Heart right ventricle (tissue), 16 donors: ENCODE results near the gene MBP. TPM values are rescaled to one million over a fixed set of nuclear protein-coding genes. Genes with fewer than 3 reads are reported as not detected.

Experiments
- ATAC-seq, 8 donors: fragments of 200-7000 bp; cut with Tn5 transposase; one replicate each; pipeline ENCODE4 v1.9.1; 2020; ENCODE audit warnings: mild to moderate bottlenecking in 8 of 8, moderate library complexity in 8 of 8, moderate number of reproducible peaks in 1 of 8
- DNase-seq, 2 donors: peaks; one replicate each; pipeline ENCODE4 v3.0.0-alpha.2; 2020
- H3K27ac ChIP-seq, 10 donors: fragments of 200-600 bp; sonication (generic) in 2 of 10; one replicate each; pipeline versions ENCODE4 v1.5.0 to v1.8.0; 2020 to 2022; ENCODE audit warnings: mild to moderate bottlenecking in 3 of 10
- H3K27me3 ChIP-seq, 7 donors: fragments of 200-600 bp; one replicate each; pipeline ENCODE4 v1.8.0; 2021 to 2022; ENCODE audit warnings: mild to moderate bottlenecking in 2 of 7
- H3K36me3 ChIP-seq, 9 donors: fragments of 200-600 bp; sonication (generic) in 1 of 9; one replicate each; pipeline versions ENCODE4 v1.5.0 to v1.8.0; 2020 to 2022; ENCODE audit warnings: mild to moderate bottlenecking in 2 of 9
- H3K4me1 ChIP-seq, 9 donors: fragments of 200-600 bp; sonication (generic) in 1 of 9; one replicate each; pipeline versions ENCODE4 v1.5.0 to v1.8.0; 2020 to 2022; ENCODE audit warnings: mild to moderate bottlenecking in 4 of 9
- H3K4me3 ChIP-seq, 10 donors: fragments of 200-600 bp; sonication (generic) in 2 of 10; one replicate each; pipeline versions ENCODE4 v1.5.0 to v1.8.0; 2020 to 2022; ENCODE audit warnings: mild to moderate bottlenecking in 7 of 10, moderate library complexity in 2 of 10
- H3K9me3 ChIP-seq, 11 donors: fragments of 200-600 bp in 10 of 11; sonication (generic) in 2 of 11; one replicate each; pipeline versions ENCODE4 v1.5.0 to v1.8.0; 2013 to 2022; ENCODE audit warnings: mild to moderate bottlenecking in 2 of 11, control low read depth in 1 of 11, moderate library complexity in 1 of 11
- CTCF ChIP-seq, 9 donors: fragments of 200-600 bp; sonication (generic) in 2 of 9; IDR thresholded peaks; one replicate each; pipeline versions ENCODE4 v1.5.0 to v1.8.0; 2021 to 2022; ENCODE audit warnings: antibody characterized with exemption in 9 of 9, mild to moderate bottlenecking in 5 of 9, moderate library complexity in 1 of 9
- whole genome bisulfite sequencing, 2 donors: extraction: QIAGEN DNeasy Blood & Tissue Kit; methylation state at CpG; one replicate each; pipeline ENCODE4 v1.1.7; 2013; ENCODE audit warnings: inconsistent platforms in 1 of 2; 5-methylcytosine and 5-hydroxymethylcytosine counted together
- intact Hi-C, 10 donors: fragments of 100-400 bp; cut with DNase I; formaldehyde crosslinking; loops; one replicate each; pipeline versions ENCODE4 v1.11.1 to v1.14.2; 2022
- polyA plus RNA-seq, 2 donors: library from polyadenylated mRNA; stranded (reverse); fragments of 200-250 nt; gene quantifications; one replicate each; pipeline ENCODE4 v1.2.3, GENCODE V29; 2013
- total RNA-seq, 10 donors: library from RNA; stranded (reverse); fragmentation: NEBNext Ultra II Directional in 3 of 10; extraction: Animal tissue kit (Norgen Biotek cat#: 25700) in 3 of 10; gene quantifications; one replicate each; pipeline versions ENCODE4 v1.2.1 to v1.2.4, GENCODE V29; 2021 to 2023
- donor health status: Arrhythmogenic right ventricular cardiomyopathy.
- donor health status: ischemic (EF 13 %, LVEDD 7.1; RV severe dilation, severe dysfunction).
- donor health status: healthy with polysubstance abuse.
- donor health status: DM: no; HTN: yes; CAD: no.
- donor health status: DM: no; HTN: no; CAD: no.
- donor health status: ischemic (EF 25% LVEDD 6.9; RV normal size, moderate dysfunction).
- donor health status: ischemic (EF 25% LVEDD 5.7; RV mildly dilated, moderate dysfunction).
- donor health status: healthy.
- donor health status: DM: yes; HTN: yes; CAD: no.
- donor health status: Ischemic cardiomyopathy.
- donor health status: ischemic (EF 35%, LVEDD 5.7; RV mildly dilated, moderate dysfunction).
- donor health status: nonischemic (EF 11% LVEDD 7.7; RV severe dilation, severe dysfunction).
- donor health status: DM: yes; HTN: yes; CAD: no.
- donor health status: PGD.
- donor health status: ischemic (EF 29% LVEDD 5.4; RV normal size, mild dysfunction).
- donor health status: nonischemic (EF 23%, LVEDD 6.1; RV moderate dilation, normal function).

Gene MBP
- total and polyA plus RNA-seq, 12 donors = 3.0 to 70.8 (median 43.9) TPM

GRCh38 chr18:76985951-76986236 lies 146.7 kb downstream of the MBP start:
- WGBS, 2 donors = 92% methylated on average over 9 of the region's 9 CpGs
- no peak for TF ChIP-seq CTCF (IDR thresholded peaks at IDR 0.05)
- intact Hi-C loops = loop anchor here in 1 of 10 donors (10.0 kb wide), 1 partner anchor 181 kb away; no protein-coding TSS in a partner anchor
- Histone ChIP-seq H3K27me3 (no peaks in the 10 kb centered on the region), H3K4me3 (no peak overlapping the region), H3K4me1 (peaks cover 0 to 28% (median 3%) of the 10 kb centered on the region in 9 donors), H3K27ac (peak overlapping the region in 1 of 10 donors; percentile 75), H3K9me3 (no peaks in the 10 kb centered on the region), H3K36me3 (no peaks in the 10 kb centered on the region)
- ATAC-seq = no peak
- no peak for DNase-seq

- Histone ChIP-seq H3K36me3 (no peaks in the 10 kb centered on the region), H3K4me1 (peaks cover 0 to 24% (median 3%) of the 10 kb centered on the region in 9 donors), H3K27ac (no peak overlapping the region), H3K4me3 (no peak overlapping the region), H3K9me3 (no peaks in the 10 kb centered on the region), H3K27me3 (no peaks in the 10 kb centered on the region)
- intact Hi-C loops = loop anchor here in 1 of 10 donors (10.0 kb wide), 1 partner anchor 181 kb away; no protein-coding TSS in a partner anchor
- ATAC-seq = no peak
- TF ChIP-seq CTCF (IDR thresholded peaks at IDR 0.05) = no peak
- no peak for DNase-seq
- 92 to 95% methylated on average over 27 of the region's 27 CpGs for WGBS, 2 donors
These were observed 147.2 kb downstream of the MBP start for GRCh38 chr18:76985156-76985950.

- intact Hi-C loops = loop anchor here in 5 of 10 donors (5.0 to 10.0 kb wide), 5 partner anchors 102 to 228 kb away; no protein-coding TSS in a partner anchor
- Histone ChIP-seq H3K9me3 (no peaks in the 10 kb centered on the region), H3K4me3 (no peak overlapping the region), H3K27me3 (no peaks in the 10 kb centered on the region), H3K27ac (no peak overlapping the region), H3K4me1 (peaks cover 0 to 24% (median 3%) of the 10 kb centered on the region in 9 donors), H3K36me3 (no peaks in the 10 kb centered on the region)
- ATAC-seq (peak in 1 of 8 donors; percentile 28), DNase-seq (no peak)
- no peak for TF ChIP-seq CTCF (IDR thresholded peaks at IDR 0.05)
- WGBS, 2 donors = 93 to 95% methylated on average over 40 of the region's 40 CpGs
These were observed 148.1 kb downstream of the MBP start for GRCh38 chr18:76984193-76985155.

- no peak for DNase-seq
- Histone ChIP-seq H3K9me3 (no peaks in the 10 kb centered on the region), H3K4me1 (peaks cover 0 to 22% (median 3%) of the 10 kb centered on the region in 9 donors), H3K27me3 (no peaks in the 10 kb centered on the region), H3K27ac (no peak overlapping the region), H3K4me3 (no peak overlapping the region), H3K36me3 (no peaks in the 10 kb centered on the region)
- ATAC-seq = peak in 2 of 8 donors; percentile 4 to 10
- peak in 1 of 9 donors; percentile 5 for TF ChIP-seq CTCF (IDR thresholded peaks at IDR 0.05)
- intact Hi-C loops = loop anchor here in 8 of 10 donors (1.0 to 10.0 kb wide), 8 partner anchors 101 to 229 kb away; no protein-coding TSS in a partner anchor
- WGBS, 2 donors = 58 to 64% methylated on average over 10 of the region's 10 CpGs
These were observed 149.0 kb downstream of the MBP start for GRCh38 chr18:76983613-76984051.
